ENCODE data around the gene TWNK. TPM values are rescaled to one million over a fixed set of nuclear protein-coding genes. Genes with fewer than 3 reads are reported as not detected.

The TWNK gene
- total RNA-seq, 1 experiment from 2014 or later: 38.7 TPM

DNA sequence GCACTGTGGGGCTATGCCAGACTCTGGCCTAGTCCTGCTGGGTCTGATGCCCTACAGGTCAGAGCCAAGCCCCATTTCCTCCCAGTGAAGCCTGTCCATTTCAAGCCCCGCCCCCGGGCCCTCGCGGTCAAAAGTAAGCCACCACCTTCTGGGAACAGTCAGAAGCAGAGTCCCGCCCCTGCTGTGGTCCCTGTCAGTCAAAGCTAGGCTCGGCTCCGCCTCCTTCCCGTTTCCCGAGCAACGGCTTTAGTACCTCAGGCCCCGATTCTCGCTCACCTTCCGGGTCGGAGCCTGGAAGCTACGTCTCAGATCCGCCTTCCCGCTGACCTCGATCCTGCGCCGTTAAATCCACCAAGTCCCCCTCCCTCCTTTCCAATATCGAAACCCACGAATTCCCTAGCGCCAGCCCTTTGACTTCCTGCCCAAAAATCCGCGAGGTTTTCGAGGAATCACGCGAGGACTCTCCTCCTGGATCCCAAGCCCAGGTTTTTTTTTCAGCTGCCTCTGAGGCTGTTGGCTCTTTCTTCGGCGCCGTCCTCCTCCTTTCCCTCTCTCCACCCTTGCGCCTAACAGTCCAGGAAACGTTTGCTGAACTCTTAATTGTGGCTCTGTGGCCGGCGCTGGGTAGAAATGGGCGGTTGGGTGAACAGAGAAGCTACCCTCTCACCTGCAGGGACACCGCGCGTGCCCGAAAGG is 55.5 kb downstream of the TWNK start:
- peak; percentile 98 for DNase-seq
- Histone ChIP-seq H4K5ac (ENCODE audit: insufficient read length, low read depth, low read length) (no peak overlapping the region), H3K4me1 (ENCODE audit: insufficient read depth, low read length) (peaks cover 2% of the 10 kb centered on the region; the same call in 1 of the 2 replicates), H3K27ac (ENCODE audit: insufficient read length, low read depth, low read length) (no peak overlapping the region), H2BK20ac (ENCODE audit: low read depth, low read length, poor library complexity, severe bottlenecking) (no peak overlapping the region), H4K20me1 (ENCODE audit: control insufficient read depth, insufficient read depth, insufficient read length) (no peaks in the 10 kb centered on the region), H3K18ac (ENCODE audit: insufficient read length, low read depth, low read length) (peak overlapping the region; percentile 5), H3K27me3 (ENCODE audit: insufficient read depth, low read length) (peaks cover 26% of the 10 kb centered on the region; the same call in 1 of the 2 replicates), H3K79me1 (ENCODE audit: insufficient read depth, low read depth, low read length, poor library complexity, severe bottlenecking) (no peaks in the 10 kb centered on the region), H2BK5ac (ENCODE audit: insufficient read length, low read length) (no peak overlapping the region), H3K56ac (ENCODE audit: insufficient read length, low read depth, low read length) (no peak overlapping the region), H2BK120ac (ENCODE audit: low read depth, low read length, poor library complexity, severe bottlenecking) (no peak overlapping the region), H2AK5ac (ENCODE audit: insufficient read length, low read length) (no peak overlapping the region), H3K9me3 (ENCODE audit: control insufficient read depth, low read depth, low read length) (no peaks in the 10 kb centered on the region), H3K4me2 (ENCODE audit: insufficient read depth, insufficient read length, low read length) (peak overlapping the region; percentile 65), H2BK12ac (ENCODE audit: insufficient read length, low read depth, low read length) (no peak overlapping the region), H3K14ac (ENCODE audit: insufficient read depth, low read length) (peak overlapping the region; percentile 70), H2BK15ac (ENCODE audit: low read depth, low read length) (no peak overlapping the region), H3K9ac (ENCODE audit: extremely low read depth, insufficient read length, low read length) (peak overlapping the region; percentile 21), H4K91ac (ENCODE audit: insufficient read length, low read depth, low read length) (no peak overlapping the region), H3K23me2 (ENCODE audit: insufficient read length, low read depth, low read length, poor library complexity, severe bottlenecking) (peaks cover 13% of the 10 kb centered on the region), H3T11ph (ENCODE audit: low read length) (no peak overlapping the region), H3K23ac (ENCODE audit: insufficient read length, low read depth, low read length) (no peak overlapping the region), H4K8ac (replicated peaks; ENCODE audit: insufficient read length, low read depth, low read length) (no peak overlapping the region), H3K79me2 (ENCODE audit: insufficient read depth, low read length) (no peaks in the 10 kb centered on the region), H2AFZ (ENCODE audit: low read length) (no peak overlapping the region), H3K4ac (ENCODE audit: low read depth, low read length) (no peak overlapping the region)
- WGBS (ENCODE audit: extremely low coverage, insufficient read length, low lambda C conversion rate): no CpG with 5 or more reads among the region's 40 CpGs
- peak overlapping the region; percentile 81 to 98 (median 96) for H3K27ac Mint-ChIP-seq
- H3K27me3 Mint-ChIP-seq (ENCODE audit: low read depth): peaks cover 65% of the 10 kb centered on the region
- peaks cover 26 to 44% of the 10 kb centered on the region in 2 experiments for H3K4me1 Mint-ChIP-seq
- peaks cover 0 to 3% of the 10 kb centered on the region in 2 experiments; a peak in 1 of 5 replicates for H3K9me3 Mint-ChIP-seq
- H3K36me3 Mint-ChIP-seq (ENCODE audit: insufficient read depth in 1 of 3, low read depth in 3 of 3): peaks cover 0 to 3% (median 0%) of the 10 kb centered on the region in 3 experiments; a peak in 2 of 7 replicates
- TF ChIP-seq, protein P1, sequence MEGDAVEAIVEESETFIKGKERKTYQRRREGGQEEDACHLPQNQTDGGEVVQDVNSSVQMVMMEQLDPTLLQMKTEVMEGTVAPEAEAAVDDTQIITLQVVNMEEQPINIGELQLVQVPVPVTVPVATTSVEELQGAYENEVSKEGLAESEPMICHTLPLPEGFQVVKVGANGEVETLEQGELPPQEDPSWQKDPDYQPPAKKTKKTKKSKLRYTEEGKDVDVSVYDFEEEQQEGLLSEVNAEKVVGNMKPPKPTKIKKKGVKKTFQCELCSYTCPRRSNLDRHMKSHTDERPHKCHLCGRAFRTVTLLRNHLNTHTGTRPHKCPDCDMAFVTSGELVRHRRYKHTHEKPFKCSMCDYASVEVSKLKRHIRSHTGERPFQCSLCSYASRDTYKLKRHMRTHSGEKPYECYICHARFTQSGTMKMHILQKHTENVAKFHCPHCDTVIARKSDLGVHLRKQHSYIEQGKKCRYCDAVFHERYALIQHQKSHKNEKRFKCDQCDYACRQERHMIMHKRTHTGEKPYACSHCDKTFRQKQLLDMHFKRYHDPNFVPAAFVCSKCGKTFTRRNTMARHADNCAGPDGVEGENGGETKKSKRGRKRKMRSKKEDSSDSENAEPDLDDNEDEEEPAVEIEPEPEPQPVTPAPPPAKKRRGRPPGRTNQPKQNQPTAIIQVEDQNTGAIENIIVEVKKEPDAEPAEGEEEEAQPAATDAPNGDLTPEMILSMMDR (conservative IDR thresholded peaks at IDR 0.05): no peak
- peak overlapping the region; percentile 90 to 95 for H3K4me3 Mint-ChIP-seq
